IMR-90 (cell line): ENCODE measurements around the gene NF1. TPM values are rescaled to one million over a fixed set of nuclear protein-coding genes. Genes with fewer than 3 reads are reported as not detected.

Source experiments
- ATAC-seq: fragments of 200-7000 bp; cut with Tn5 transposase; 2 replicates; pipeline ENCODE4 v1.9.1; 2020; ENCODE audit warnings: low read depth, mild to moderate bottlenecking, moderate library complexity
- BruUV-seq: library from RNA; stranded (reverse); fragments of 400-500 nt; replicated peaks from 2 replicates; lab custom pipeline; 2021; lab: Mats Ljungman, UMichigan
- CTCF ChIA-PET: fragments of 300-600 bp; formaldehyde crosslinking; extraction: SDS; loops from one replicate; lab custom pipeline; 2021; ENCODE audit warnings: antibody characterized with exemption; lab: Yijun Ruan, JAX
- POLR2A ChIA-PET: fragments of 300-600 bp; sonication (Branson Sonifier 250); formaldehyde crosslinking; loops from one replicate; lab custom pipeline; 2022; ENCODE audit warnings: antibody characterized with exemption; ENCODE audit not compliant: unreplicated experiment; lab: Charles Lee
- DNase-seq: peaks from one replicate; pipeline ENCODE4 v3.0.0; 2013
- H2AFZ ChIP-seq: replicated peaks from 2 replicates; pipeline ENCODE3; 2013; ENCODE audit warnings: low read length, mild to moderate bottlenecking; ENCODE audit not compliant: poor library complexity
- H2AK5ac ChIP-seq: 2 replicates; pipeline ENCODE4 v1.6.1; 2013; ENCODE audit warnings: low read depth, low read length, inconsistent platforms
- H2AK9ac ChIP-seq: replicated peaks from 2 replicates; pipeline ENCODE3; 2013; ENCODE audit warnings: mild to moderate bottlenecking, low read depth, low read length, moderate library complexity; ENCODE audit not compliant: poor library complexity
- H2BK120ac ChIP-seq: 2 replicates; pipeline ENCODE4 v1.6.1; 2013; ENCODE audit warnings: low read depth, low read length, inconsistent platforms
- H2BK15ac ChIP-seq: 3 replicates; pipeline ENCODE4 v1.6.1; 2013; ENCODE audit warnings: low read depth, low read length, inconsistent platforms
- H2BK20ac ChIP-seq: 2 replicates; pipeline ENCODE4 v1.6.1; 2013; ENCODE audit warnings: low read depth, mild to moderate bottlenecking, inconsistent platforms, low read length, moderate library complexity
- H2BK5ac ChIP-seq: 2 replicates; pipeline ENCODE4 v1.6.1; 2013; ENCODE audit warnings: mild to moderate bottlenecking, low read depth, low read length, inconsistent platforms; ENCODE audit not compliant: poor library complexity, severe bottlenecking
- H3K14ac ChIP-seq: replicated peaks from 2 replicates; pipeline ENCODE4 v1.6.1; 2013; ENCODE audit warnings: low read depth, low read length, inconsistent platforms
- H3K18ac ChIP-seq: 2 replicates; pipeline ENCODE4 v1.6.1; 2013; ENCODE audit warnings: low read depth, low read length, control low read depth
- H3K23ac ChIP-seq: 2 replicates; pipeline ENCODE4 v1.6.1; 2013; ENCODE audit warnings: low read depth, low read length, inconsistent platforms
- H3K27ac ChIP-seq: 2 replicates; pipeline ENCODE4 v1.5.1; 2013; ENCODE audit warnings: mild to moderate bottlenecking, control low read depth, low read length; ENCODE audit not compliant: insufficient read depth
- H3K27me3 ChIP-seq: 2 replicates; pipeline ENCODE4 v1.6.1; 2013; ENCODE audit warnings: low read length; ENCODE audit not compliant: control insufficient read depth, insufficient read depth
- H3K36me3 ChIP-seq: 2 replicates; pipeline ENCODE4 v1.6.1; 2013; ENCODE audit warnings: low read length, mixed read lengths; ENCODE audit not compliant: control insufficient read depth, insufficient read depth
- H3K4ac ChIP-seq: 2 replicates; pipeline ENCODE4 v1.6.1; 2013; ENCODE audit warnings: low read depth, low read length, inconsistent platforms
- H3K4me1 ChIP-seq: 2 replicates; pipeline ENCODE4 v1.6.1; 2013; ENCODE audit warnings: low read length, mixed read lengths; ENCODE audit not compliant: control insufficient read depth, insufficient read depth
- H3K4me2 ChIP-seq: 2 replicates; pipeline ENCODE4 v1.6.1; 2013; ENCODE audit warnings: low read depth, mild to moderate bottlenecking, control low read depth, low read length, moderate library complexity
- H3K4me3 ChIP-seq: 2 replicates; pipeline ENCODE4 v1.5.1; 2013; ENCODE audit warnings: low read depth, mild to moderate bottlenecking, control low read depth, low read length, moderate library complexity; ENCODE audit not compliant: insufficient read depth
- H3K56ac ChIP-seq: 2 replicates; pipeline ENCODE4 v1.6.1; 2013; ENCODE audit warnings: low read length, inconsistent platforms; ENCODE audit not compliant: insufficient read depth; ENCODE audit errors: extremely low read depth
- H3K79me1 ChIP-seq, 2 experiments: 2 replicates each; pipeline ENCODE4 v1.6.1; 2013; ENCODE audit warnings: low read length in 2 of 2, inconsistent platforms in 1 of 2, low read depth in 1 of 2
- H3K9ac ChIP-seq: 2 replicates; pipeline ENCODE4 v1.6.1; 2013; ENCODE audit warnings: low read depth, low read length, control low read depth
- H3K9me1 ChIP-seq: 2 replicates; pipeline ENCODE4 v1.6.1; 2013; ENCODE audit warnings: low read length, inconsistent platforms; ENCODE audit not compliant: insufficient read depth
- H3K9me3 ChIP-seq: 2 replicates; pipeline ENCODE4 v1.6.1; 2013; ENCODE audit warnings: low read length; ENCODE audit not compliant: control insufficient read depth, insufficient read depth
- H4K20me1 ChIP-seq: 2 replicates; pipeline ENCODE4 v1.6.1; 2013; ENCODE audit warnings: low read length, inconsistent platforms; ENCODE audit not compliant: insufficient read depth
- H4K5ac ChIP-seq: 2 replicates; pipeline ENCODE4 v1.6.1; 2013; ENCODE audit warnings: mild to moderate bottlenecking, low read depth, low read length, control low read depth
- H4K8ac ChIP-seq, 2 experiments: 2 replicates each; pipeline ENCODE4 v1.6.1; 2013; ENCODE audit warnings: low read depth in 2 of 2, low read length in 2 of 2, control low read depth in 1 of 2, inconsistent platforms in 1 of 2
- H4K91ac ChIP-seq: 2 replicates; pipeline ENCODE4 v1.6.1; 2013; ENCODE audit warnings: low read depth, low read length, inconsistent platforms; ENCODE audit not compliant: insufficient read depth
- MXI1 ChIP-seq: IDR thresholded peaks from 2 replicates; pipeline ENCODE4 v1.6.1; 2012; ENCODE audit warnings: low read depth, mild to moderate bottlenecking, low read length, moderate library complexity, borderline replicate concordance
- NFE2L2 ChIP-seq: fragments of 150-350 bp; IDR thresholded peaks from 2 replicates; pipeline ENCODE4 v1.6.1; 2016; ENCODE audit warnings: low read depth, mild to moderate bottlenecking, low read length
- WGBS, 2 experiments: methylation state at CpG; one replicate each; pipeline versions ENCODE4 v1.1.5 to v1.1.7; 2013; ENCODE audit warnings: missing lambda C conversion rate in 2 of 2; ENCODE audit not compliant: insufficient read length in 1 of 2; ENCODE audit errors: extremely low coverage in 2 of 2; 5-methylcytosine and 5-hydroxymethylcytosine counted together
- dilution Hi-C: fragments of 300-500 bp; cut with HindIII; formaldehyde crosslinking; loops from one replicate; pipeline ENCODE4 v1.14.3; 2018; ENCODE audit warnings: low sequenced_read_pairs; ENCODE audit not compliant: unreplicated experiment
- in situ Hi-C: fragments of 300-500 bp; cut with MboI; formaldehyde crosslinking; loops from 3 replicates; pipeline ENCODE4 v1.14.3; 2019; ENCODE audit warnings: low sequenced_read_pairs, inconsistent platforms, mixed read lengths
- intact Hi-C: fragments of 100-400 bp; cut with micrococcal nuclease; formaldehyde crosslinking; loops from 2 replicates; pipeline ENCODE4 v1.10.0; 2022
- polyA plus RNA-seq, 3 experiments: library from polyadenylated mRNA; depleted of rRNA; stranded (reverse); fragments of >200 nt; gene quantifications; 2 replicates each; pipeline ENCODE4 v1.2.3, GENCODE V29; 2012; ENCODE audit warnings: low replicate concordance in 1 of 3
- total RNA-seq: library from RNA; depleted of rRNA; stranded (reverse); fragments of >200 nt; gene quantifications from 2 replicates; pipeline ENCODE4 v1.2.3, GENCODE V29; 2012

NF1 gene
- total and polyA plus RNA-seq, 2 of the 4 experiments (the other 2 are of a cell fraction): 17.9 to 48.6 TPM

GRCh38 chr17:31054761-31055160, 40.0 kb upstream of the NF1 start:
- H3K14ac ChIP-seq: no peak overlapping the region
- POLR2A ChIA-PET: no interaction called here
- CTCF ChIA-PET: no interaction called here
- H2AK9ac ChIP-seq: no peak overlapping the region
- H3K79me1 ChIP-seq: peaks cover 0 to 5% of the 10 kb centered on the region in 2 experiments; a peak in 1 of 4 replicates
- no peak overlapping the region for H3K9ac ChIP-seq
- no peaks in the 10 kb centered on the region for H3K36me3 ChIP-seq
- no peak overlapping the region for H2BK20ac ChIP-seq
- no peak overlapping the region for H3K56ac ChIP-seq
- peaks cover 7% of the 10 kb centered on the region for H3K4me1 ChIP-seq
- H3K4me2 ChIP-seq: no peak overlapping the region
- H2AFZ ChIP-seq: no peak overlapping the region
- H2BK5ac ChIP-seq: no peak overlapping the region
- in situ Hi-C loops: no loop called here
- DNase-seq (no peak), ATAC-seq (no peak)
- no peaks in the 10 kb centered on the region for H3K27me3 ChIP-seq
- no peak overlapping the region for H4K8ac ChIP-seq
- no peak overlapping the region for H4K91ac ChIP-seq
- H3K27ac ChIP-seq: no peak overlapping the region
- no TSS peak for BruUV-seq
- WGBS, 2 experiments: 100% methylated on average over 1 of the region's 3 CpGs; no CpG with 5 or more reads in 1 of the 2 experiments
- H2BK120ac ChIP-seq: no peak overlapping the region
- no peak overlapping the region for H2AK5ac ChIP-seq
- H2BK15ac ChIP-seq: no peak overlapping the region
- H3K9me3 ChIP-seq: 0 out of 2 replicates have a peak, but pooled peaks cover 3% of the 10 kb centered on the region
- dilution Hi-C loops: no loop called here
- H4K5ac ChIP-seq: no peak overlapping the region
- TF ChIP-seq NFE2L2: no peak
- no peak for TF ChIP-seq MXI1
- H3K4ac ChIP-seq: no peak overlapping the region
- no peak overlapping the region for H3K18ac ChIP-seq
- no peak overlapping the region for H3K23ac ChIP-seq
- H3K4me3 ChIP-seq: no peak overlapping the region
- H3K9me1 ChIP-seq: peaks cover 12% of the 10 kb centered on the region
- H4K20me1 ChIP-seq: 0 out of 2 replicates have a peak, but pooled peaks cover 5% of the 10 kb centered on the region
- intact Hi-C loops: no loop called here
